ENCODE measurements around the gene TSPAN9.

Gene TSPAN9

DNA sequence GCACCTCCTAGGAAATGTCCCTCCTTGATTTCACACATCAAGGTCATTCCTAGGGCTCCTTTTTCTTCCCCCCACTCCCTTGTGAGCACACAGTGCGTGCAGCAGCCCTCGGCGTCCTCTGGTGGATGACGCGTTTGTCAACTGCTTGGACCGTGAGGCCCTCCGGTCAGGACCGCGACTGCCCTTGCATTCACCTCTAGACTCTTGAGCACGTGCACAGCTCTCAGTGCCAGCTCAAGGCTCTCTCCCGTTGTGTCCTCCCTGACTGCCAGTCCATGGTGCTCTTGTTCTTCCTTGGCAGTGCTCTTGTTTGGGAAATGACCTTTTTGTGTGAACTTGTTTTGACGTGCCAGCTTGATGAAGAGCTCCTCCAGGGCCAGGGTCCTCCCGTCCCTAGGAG is 67.9 kb downstream of the TSPAN9 start:
- DNase-seq = no peak

DNA sequence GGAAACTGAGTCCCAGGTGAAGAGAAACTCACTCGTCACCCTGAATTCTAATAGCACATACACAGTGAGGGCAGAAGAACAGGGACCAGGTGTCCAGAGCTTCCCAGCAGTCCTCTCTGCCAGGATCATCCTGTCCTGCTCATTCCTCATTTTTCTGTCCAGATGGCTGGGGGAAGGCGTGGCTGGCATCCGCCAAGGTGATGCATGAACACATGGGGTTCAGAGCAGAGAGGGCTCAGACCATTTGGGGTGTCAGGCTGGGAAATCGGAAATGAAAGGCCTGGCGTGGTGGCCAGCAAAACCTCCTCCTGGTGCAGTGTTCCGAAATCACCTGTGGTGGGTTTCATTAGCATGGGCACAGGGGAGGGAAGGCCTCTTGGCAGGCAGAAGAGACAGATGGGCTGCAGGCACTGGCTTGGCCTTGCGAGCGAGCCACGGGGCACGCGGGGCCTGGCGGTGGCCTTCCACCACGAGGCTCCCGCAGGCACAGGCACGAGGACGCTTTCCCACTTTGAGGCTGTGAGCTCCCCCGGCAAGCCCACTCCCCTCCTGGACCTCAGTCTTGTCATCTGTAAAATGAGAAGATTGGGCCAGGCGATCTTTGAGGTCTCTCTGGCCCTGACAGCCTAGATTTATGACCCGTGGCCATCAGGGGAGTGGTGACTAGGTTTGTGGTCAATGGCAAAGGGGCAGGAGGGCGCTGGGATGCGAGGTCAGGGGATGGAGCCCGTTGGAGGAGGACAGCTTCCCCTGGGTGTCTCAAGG is 68.5 kb downstream of the TSPAN9 start:
- no peak for DNase-seq

DNA sequence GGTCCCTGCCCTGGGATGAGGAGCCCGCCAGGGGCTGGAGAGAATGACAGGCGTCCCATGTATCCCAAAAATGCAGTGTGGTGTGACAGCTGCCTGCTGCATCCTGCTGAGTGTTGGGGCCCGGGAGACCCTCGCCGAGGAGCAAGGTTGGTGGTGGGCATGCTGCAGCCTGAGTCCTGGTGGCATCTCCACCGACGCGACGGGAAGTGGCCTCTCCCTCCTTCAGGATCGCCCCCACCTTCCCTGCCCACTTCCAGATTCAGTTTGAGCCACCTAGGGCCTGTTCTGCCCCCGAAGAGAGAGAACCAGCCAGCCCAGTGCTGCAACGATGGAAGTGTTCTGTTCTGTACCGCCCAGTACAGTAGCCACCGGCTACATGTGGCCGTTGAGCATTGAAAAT is 70.1 kb downstream of the TSPAN9 start:
- no peak for DNase-seq

DNA sequence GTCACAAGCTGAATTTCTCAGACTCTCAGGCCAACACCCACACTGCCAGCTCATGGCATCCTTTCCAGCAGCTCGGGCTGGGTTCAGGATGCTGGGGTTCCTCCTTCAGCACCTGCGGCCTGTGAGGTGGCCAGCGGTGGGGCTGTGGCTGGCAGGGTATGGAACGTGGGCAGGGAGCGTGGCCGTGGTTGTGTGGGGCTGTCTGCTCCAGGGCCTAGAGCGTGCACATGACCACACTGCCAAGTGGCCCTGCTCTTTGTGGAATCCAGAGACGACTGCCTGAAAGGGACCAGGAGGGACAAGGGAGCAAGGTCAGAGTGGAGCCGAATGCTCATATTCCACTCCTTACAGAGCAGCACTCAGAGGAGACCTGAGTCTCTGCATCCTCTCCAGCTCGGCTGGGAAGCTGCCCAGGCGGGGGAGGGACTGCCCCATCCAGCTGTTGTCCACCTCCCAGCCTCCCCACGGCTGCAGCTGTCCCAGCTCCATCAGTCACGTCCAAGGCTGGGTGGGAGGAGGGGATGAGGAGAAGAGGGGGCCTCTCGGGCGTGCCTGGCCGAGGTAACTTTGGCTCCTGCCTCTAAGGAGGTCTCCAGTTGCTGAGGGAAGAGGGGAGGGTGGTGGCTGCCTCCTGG is 71.3 kb downstream of the TSPAN9 start:
- DNase-seq = no peak

DNA sequence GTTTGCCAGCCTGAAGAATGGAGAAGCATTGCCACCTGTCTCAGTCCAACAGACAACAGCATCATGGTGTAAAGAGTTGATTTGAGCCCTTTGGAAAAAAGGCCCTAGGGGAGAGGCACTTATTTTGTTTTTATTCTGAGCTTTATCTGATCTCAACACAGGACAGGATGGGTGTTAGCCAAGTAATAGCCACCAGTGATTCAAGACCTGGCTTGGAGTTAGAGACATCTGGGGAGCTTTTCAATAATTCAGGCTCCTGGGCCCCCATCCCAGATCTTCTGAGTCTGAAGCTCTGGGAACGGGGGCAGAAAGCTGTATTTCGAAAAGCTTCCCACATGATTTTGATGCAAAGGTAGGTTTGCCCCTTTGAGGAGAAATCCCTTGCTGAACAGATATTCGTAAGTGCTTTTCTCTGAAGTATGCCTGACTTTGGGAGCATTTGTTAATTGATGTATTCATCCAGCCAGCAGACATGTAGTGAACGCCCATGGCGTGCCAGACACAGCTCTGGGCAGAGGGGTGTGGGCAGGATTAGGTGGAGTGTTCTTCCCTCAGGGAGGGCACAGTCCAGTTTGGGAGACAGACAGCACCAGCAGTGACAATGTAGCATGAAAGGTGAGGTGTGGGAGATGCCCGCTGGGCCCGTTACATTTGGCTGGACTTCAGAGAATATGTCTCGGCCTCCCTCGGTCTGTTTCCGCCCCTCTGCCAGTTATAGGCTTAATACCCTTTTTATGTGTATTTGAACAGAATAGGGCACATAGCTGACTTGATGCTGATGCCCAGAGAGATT is 72.5 kb downstream of the TSPAN9 start:
- DNase-seq = no peak

DNA sequence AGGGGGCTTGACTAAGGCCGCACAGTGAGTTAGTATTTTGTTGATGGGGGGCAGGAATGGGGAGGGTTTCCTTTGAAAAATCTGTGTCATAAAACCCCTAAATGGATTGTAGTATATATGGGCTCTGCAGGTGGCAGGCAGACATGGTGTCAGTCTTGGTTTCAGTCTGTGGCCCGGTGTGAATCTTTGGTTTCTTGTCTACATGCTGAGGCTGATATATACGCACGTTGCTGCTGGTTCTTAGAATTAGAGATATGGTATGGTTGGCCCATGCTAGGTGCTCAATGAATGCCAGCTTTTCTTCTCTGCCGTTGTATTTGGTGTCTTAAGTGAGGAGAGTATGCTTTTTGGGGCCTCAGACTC is 73.1 kb downstream of the TSPAN9 start:
- no peak for DNase-seq

DNA sequence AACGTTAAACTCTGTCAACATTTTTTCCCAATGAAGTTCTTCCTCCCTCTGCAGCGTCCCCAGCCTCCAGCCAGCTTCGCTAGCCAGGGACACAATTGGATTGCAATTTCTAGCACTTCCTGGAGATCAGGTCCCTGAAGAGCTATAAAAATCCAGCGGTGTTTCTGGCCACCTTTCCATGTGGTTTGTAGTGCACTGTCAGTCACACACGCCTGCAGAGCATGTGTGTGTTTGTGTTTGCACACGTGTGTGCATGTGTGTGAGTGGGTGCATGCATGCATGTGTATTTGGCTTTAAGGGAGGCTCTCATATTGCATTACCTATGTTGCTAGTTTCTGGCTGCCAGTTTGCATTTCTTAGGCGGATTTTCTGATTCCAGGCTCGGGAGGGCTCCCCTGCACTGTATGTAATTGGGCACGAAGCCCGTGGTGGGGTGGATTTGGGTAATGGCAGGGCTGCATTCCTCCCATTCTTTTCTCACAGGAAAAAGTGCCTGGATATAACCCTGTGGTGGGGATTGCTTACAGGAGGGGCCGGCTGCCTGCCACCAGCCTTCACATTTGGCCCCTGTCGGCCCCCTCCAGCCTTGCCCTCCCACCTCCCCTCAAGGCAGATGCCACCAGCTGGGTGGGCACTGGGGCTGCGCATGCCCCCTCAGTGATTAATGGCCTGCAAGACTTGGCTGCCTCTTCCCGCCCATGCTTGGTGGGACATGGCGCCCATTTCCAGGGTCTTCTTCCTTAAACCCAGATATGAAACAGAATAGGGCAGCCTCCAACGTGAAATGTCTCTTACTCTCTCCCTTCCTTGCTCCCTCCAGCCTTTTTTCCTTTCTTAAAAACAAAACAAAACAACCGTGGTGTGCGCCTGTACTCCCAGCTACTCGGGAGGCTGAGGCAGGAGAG is 74.0 kb downstream of the TSPAN9 start:
- no peak for DNase-seq

DNA sequence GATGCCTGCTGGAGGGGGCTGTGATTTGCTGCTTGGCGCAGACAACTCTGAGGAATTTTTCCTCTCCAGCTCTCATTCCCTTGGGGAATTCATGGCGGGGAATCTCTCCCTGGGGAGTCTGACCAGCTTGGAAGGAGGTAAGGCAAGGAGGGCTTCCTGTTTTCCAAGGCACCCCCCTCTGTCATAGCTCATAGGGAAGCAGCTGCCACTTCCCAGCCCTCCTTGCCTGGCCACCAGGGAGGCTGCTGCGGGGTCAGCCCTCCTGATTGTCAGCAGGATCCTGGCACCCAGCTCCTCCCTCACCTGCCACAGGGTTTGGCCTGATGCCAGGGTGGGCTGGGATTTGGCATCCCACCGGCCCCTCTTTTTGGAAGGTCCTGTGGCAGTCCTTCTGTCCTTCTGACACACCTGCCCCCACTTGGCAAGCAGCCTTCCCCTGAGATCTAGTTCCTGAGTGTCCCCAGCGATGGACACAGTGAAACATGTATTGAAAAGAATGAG is 74.9 kb downstream of the TSPAN9 start:
- DNase-seq = no peak

DNA sequence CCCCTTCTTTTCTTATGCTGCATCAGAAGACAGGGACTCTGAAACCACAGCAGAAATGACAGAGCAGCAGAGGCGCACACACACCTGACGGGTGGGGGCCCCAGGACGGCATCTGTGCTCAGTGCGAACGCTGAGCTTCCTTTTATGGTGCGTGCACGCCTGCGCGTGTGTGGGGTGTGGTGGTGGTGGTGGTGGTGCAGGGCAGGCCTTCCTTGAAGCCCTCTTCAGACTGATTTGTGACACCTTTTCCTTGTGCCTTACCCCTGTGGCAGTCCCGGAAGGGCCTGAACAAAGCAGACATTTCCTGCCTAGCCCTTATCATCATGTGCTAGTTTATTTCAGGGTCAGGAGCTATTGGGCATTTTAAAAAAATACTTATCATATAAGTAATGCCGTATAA is 75.7 kb downstream of the TSPAN9 start:
- DNase-seq = peak in 1 of 6 experiments; percentile 4

DNA sequence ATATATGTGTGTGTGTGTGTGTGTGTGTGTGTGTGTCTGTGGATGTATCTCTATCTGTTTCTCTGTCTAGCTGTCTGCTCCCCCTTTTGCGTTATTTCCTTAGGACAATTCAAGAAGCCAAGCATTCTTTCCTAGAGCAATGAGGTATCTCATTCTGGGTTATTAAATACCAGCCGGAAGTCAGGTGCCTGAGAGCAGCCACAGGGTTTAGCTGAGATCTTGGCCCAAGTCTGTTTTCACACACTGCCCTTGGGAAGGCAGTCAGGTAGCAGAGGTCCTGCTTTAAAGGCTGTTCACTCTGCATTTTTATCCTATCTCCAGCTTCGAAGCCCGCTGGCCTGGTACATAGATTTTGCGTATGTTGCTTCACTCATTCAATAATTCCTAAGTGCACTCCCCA is 76.8 kb downstream of the TSPAN9 start:
- DNase-seq = no peak

DNA sequence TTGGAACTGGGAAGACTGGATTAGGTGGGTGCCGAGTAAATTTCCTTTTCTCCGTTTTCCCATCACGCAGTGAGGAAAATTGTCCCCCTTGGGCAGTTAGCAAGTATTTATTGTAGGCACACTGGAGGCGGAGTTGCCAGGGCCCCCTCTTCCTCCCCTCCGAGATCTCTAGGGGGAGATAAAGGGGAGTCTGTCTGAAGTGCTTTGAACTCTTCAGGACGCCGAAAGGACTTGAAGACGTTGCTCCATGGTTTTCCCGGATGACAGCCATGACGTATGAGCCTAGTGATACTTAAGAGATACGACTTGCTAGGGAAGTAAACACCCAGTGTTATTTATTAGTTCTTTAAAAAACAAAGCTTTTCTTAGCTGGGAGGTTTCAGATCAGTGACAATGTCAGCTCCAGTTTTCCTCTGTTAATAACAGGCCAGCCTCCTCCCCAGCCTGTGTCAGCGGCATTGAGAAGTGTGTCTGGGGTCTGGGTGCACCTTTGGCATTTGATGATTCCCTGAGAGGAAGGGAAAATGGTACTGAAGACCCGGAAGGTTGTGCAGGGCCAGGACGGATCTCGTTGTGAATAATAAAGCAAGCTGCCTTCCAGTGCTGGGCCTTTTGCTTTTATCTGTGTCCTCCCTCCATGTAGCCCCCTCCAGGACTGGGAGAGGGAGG is 78.7 kb downstream of the TSPAN9 start:
- DNase-seq = no peak

DNA sequence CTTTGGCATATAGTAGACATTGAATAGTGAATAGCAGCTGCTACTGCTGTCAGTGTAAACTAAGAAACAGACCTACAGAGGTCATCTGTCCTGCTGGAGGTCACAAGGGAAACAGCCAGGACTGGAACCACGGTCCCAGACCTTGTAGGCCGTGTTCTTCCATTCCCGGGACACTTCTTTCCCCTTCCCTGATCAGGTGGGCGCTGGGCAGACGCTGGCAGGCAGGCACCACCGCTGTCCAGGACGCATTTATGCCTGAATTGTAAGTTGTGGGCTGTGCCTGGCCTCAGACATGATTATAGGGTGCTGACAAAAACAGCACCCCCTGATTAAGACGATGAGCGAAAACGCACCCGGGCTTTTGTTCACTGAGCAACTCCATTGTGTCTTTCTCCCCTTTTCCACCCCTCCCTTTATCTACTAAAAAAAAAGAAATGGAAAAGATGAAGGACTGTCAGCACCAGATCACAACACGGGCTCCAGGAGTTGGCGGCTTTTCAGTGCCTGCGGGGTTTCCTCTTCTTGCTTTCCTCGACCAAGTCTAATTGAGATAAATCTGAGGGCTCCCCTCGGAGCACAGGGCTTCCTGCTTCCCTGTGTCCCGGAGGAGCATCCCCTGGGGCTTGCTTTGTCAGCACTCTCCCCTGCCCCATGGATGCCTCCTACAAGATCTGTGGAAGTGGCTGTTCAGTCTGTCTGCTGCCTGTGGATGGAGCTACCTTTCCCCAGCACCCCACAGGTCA is 80.6 kb downstream of the TSPAN9 start:
- DNase-seq = no peak

DNA sequence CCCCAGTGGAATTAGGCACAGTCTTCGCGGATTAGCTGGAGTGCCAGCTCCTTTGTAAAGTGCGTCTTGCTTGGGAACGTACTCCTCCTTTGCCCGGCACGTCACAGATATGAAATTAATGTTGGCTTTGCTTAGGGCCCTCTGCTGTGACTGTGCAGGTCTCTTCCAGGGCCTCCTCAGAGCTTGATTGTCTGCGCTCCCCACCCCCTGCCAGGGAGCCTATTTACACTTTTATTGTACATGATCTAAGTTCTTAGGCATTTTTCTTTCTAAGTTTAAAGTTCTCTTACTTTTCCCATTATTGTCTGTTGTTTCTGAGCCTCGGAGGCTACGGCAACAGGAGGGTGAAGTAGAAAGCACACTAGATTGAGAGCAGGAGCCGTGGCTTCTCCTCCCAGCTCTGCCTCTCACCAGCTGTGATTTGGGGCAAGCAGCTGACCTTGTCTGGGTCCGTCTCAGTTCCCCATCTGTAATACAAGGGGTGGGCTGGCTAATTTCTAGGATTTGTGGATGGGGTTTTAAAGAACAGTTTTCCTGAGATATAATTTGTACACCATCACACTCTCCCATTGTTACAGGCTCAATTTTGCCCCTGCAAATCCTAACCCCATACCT is 81.8 kb downstream of the TSPAN9 start:
- no peak for DNase-seq

DNA sequence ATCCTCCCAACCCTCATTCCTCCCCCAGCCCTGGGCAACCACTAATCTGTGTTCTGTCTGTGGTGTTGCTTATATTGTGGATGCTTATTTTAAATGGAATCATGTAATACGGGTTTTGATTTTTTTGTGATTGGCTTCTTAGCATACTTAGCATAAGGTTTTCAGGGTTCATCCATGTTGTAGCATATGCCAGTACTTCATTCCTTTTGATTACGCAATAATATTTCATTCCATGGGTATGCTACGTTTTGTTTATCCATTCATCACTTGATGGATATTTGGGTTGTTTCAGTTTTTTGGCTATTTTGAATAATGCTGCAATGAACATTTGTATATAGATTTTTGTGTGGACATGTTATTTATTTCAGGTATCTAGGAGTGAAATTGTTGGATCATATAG is 82.9 kb downstream of the TSPAN9 start:
- DNase-seq = no peak

DNA sequence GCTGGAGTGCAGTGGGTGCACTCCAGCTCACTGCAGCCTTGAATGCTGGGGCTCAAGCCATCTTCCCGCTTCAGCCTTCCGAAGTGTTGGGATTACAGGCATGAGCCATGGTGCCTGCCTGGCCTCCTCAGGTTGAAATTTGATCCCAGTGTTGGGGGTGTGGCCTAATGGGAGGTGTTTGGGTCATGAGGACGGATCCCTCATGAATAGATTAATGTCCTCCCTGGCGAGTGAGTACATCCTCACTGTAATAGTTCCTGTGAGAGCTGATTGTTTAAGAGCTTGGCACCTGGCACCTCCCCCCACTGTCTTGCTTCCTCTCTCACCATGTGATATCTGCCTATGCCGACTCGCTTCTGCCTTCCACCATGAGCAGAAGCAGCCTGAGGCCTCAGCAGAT is 84.7 kb downstream of the TSPAN9 start:
- DNase-seq = no peak

DNA sequence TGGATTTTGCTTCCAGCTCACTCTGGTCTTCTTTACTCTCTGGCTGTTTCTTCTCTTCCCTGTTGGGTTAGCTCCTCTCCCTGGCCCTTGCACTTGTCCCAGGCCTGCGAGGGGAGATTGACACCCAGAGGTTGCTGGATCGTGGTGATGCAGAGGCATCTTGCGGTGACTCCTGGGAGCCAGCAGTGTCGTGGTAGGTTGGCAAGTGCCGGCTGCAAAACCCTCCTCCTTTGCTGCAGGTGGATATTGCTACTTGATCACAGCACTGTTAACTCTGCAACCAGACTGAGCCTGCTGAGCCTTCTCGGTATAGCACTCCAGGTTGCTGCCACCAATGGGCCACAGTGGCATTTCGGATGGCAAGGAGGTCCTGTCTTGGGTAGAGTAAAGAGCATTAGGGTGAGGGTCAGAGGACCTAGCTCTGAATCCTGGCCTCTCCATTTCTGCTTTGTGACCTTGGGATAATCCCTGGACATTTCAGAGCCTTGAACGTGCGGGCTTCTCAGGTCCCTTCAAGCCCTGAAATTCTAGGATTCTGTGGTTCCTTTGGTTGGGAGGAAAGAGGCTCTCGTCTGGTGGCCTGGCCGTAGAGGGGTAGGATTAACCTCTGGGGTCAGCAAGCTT is 87.4 kb downstream of the TSPAN9 start:
- DNase-seq = no peak

DNA sequence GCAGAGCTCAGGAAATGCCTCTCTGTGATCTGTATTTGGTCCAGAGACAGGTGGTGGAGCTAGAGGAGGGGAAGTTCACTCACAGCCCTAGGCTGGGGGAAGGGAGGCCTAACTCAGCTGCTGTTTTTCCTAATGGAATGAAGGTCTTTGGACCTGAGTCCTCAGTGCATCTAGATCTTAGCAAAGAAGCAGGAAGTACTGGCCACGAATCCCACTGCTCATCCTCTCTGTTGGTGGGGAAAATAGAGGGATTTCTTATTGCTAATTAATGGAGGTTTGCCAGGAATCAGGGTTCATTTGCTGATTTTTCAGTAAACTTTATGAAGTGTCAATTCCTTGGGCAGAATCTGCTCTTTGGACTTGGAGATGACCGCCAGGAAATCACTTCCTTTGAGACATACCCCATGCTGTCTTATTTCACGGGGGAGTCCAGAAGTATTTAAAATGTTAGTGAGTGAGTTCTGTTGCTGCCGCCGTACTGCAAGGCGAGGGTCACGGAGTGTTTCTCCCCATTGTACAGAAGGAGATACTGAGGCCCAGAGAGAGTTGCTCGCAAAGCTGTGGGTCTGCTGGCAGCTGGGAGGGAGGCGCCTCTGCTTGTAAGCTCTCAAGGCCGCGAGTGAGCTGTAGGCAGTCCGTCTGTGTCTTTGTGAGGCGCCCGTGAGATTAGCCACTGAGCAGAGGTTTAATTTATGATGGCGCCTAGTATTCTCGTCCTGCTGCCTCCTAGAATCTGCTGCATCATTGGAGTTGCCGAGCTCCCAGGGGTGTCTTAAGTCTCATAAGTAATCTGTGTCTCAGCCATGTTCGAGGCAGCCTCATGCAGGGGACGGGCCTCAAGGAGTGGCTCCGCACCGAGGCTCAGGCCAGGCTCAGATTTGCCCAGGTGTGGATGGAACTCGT is 88.2 kb downstream of the TSPAN9 start:
- no peak for DNase-seq

DNA sequence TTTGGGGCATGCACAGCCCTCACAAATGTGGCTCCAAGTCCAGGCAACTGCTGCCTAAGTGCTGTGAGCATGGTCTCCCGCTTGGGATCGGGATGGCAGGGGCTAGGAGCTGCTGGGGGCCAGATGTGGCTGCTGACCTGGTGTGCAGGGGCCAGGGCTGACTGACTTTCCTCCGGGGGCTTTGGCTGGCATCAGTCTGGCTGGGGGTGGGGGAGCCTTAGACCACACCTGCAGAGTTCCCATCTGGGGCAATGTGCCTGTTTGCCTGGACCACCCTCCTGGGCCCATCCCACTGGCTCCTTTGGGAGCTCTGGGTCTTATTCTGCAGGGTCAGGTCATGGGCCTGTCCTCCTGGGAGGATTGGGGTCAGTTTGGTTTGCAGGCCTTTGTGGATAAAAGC is 90.5 kb downstream of the TSPAN9 start:
- no peak for DNase-seq
